SK-N-SH (cell line): ENCODE results near the gene C6orf163. TPM values are rescaled to one million over a fixed set of nuclear protein-coding genes. Genes with fewer than 3 reads are reported as not detected.

Experiments used
- CTCF ChIA-PET: fragments of 300-600, 350-600 bp; formaldehyde crosslinking; extraction: SDS; loops from one replicate; lab custom pipeline; 2021; lab: Yijun Ruan, JAX
- POLR2A ChIA-PET: fragments of 350-600 bp; sonication (Branson Sonifier 250); formaldehyde crosslinking; extraction: SDS; loops from one replicate; lab custom pipeline; 2020; ENCODE audit warnings: antibody characterized with exemption, inconsistent platforms; lab: Yijun Ruan, JAX
- DNase-seq: peaks from one replicate; pipeline ENCODE4 v3.0.0; 2012
- H2AFZ ChIP-seq: fragments of 200-600 bp; sonication (generic); 2 replicates; pipeline ENCODE4 v1.8.1; 2016; ENCODE audit warnings: antibody characterized with exemption, mild to moderate bottlenecking, low read depth
- H3F3A ChIP-seq: fragments of 200-600 bp; sonication (generic); replicated peaks from 2 replicates; pipeline ENCODE3; 2016; ENCODE audit warnings: antibody characterized with exemption, mild to moderate bottlenecking; ENCODE audit not compliant: insufficient read depth
- H3K27ac ChIP-seq, 2 experiments: fragments of 200-500 bp in 1 of 2; fragments of 200-600 bp in 1 of 2; sonication (Bioruptor generic) in 1 of 2; sonication (generic), shearing (Covaris generic) in 1 of 2; 2 replicates each; pipeline versions ENCODE4 v1.5.1 to v1.6.1; 2014 to 2016; ENCODE audit warnings: low read depth in 2 of 2, inconsistent platforms in 1 of 2, low read length in 1 of 2, mild to moderate bottlenecking in 1 of 2, mixed read lengths in 1 of 2
- H3K27me3 ChIP-seq: fragments of 200-600 bp; sonication (generic), shearing (Covaris generic); 2 replicates; pipeline ENCODE4 v1.6.1; 2016; ENCODE audit warnings: mixed run types; ENCODE audit not compliant: insufficient read depth
- H3K36me3 ChIP-seq, 2 experiments: fragments of 200-500 bp in 1 of 2; fragments of 200-600 bp in 1 of 2; sonication (Bioruptor generic) in 1 of 2; sonication (generic) in 1 of 2; replicated peaks in 1 of 2; 2 replicates each; pipeline versions ENCODE3 to v1.5.1; 2014 to 2016; ENCODE audit warnings: low read length in 1 of 2, mild to moderate bottlenecking in 1 of 2; ENCODE audit not compliant: insufficient read depth in 2 of 2, control insufficient read depth in 1 of 2
- H3K4me1 ChIP-seq, 2 experiments: fragments of 200-500 bp in 1 of 2; fragments of 200-600 bp in 1 of 2; sonication (Bioruptor generic) in 1 of 2; sonication (generic), shearing (Covaris generic) in 1 of 2; 2 replicates each; pipeline versions ENCODE4 v1.5.1 to v1.6.1; 2014 to 2016; ENCODE audit warnings: low read depth in 1 of 2, low read length in 1 of 2, mixed run types in 1 of 2; ENCODE audit not compliant: insufficient read depth in 2 of 2, control insufficient read depth in 1 of 2
- H3K4me2 ChIP-seq: fragments of 200-600 bp; sonication (generic), shearing (Covaris generic); 2 replicates; pipeline ENCODE4 v1.6.1; 2017; ENCODE audit warnings: mixed run types
- H3K4me3 ChIP-seq, 2 experiments: fragments of 200-500 bp in 1 of 2; fragments of 200-600 bp in 1 of 2; sonication (Bioruptor generic) in 1 of 2; sonication (generic), shearing (Covaris generic) in 1 of 2; 2 replicates each; pipeline versions ENCODE4 v1.5.1 to v1.8.1; 2014 to 2016; ENCODE audit warnings: low read depth in 2 of 2, inconsistent platforms in 1 of 2, low read length in 1 of 2, mild to moderate bottlenecking in 1 of 2, mixed read lengths in 1 of 2, moderate library complexity in 1 of 2
- H3K79me2 ChIP-seq: fragments of 200-600 bp; sonication (generic); 2 replicates; pipeline ENCODE4 v1.8.1; 2017; ENCODE audit warnings: mild to moderate bottlenecking; ENCODE audit not compliant: insufficient read depth
- H3K9ac ChIP-seq: fragments of 200-600 bp; sonication (generic); 2 replicates; pipeline ENCODE4 v1.6.1; 2017; ENCODE audit warnings: mixed run types
- H3K9me2 ChIP-seq: fragments of 200-600 bp; sonication (generic); 2 replicates; pipeline ENCODE4 v1.6.1; 2017; ENCODE audit warnings: mixed run types
- H3K9me3 ChIP-seq: fragments of 200-600 bp; sonication (generic); 2 replicates; pipeline ENCODE4 v1.6.1; 2017; ENCODE audit warnings: mixed run types, mild to moderate bottlenecking, moderate library complexity
- H4K20me1 ChIP-seq: fragments of 200-600 bp; sonication (generic); 2 replicates; pipeline ENCODE4 v1.6.1; 2017; ENCODE audit warnings: mild to moderate bottlenecking, mixed run types; ENCODE audit not compliant: insufficient read depth
- EP300 ChIP-seq, 2 experiments: IDR thresholded peaks; 2 replicates each; pipeline versions ENCODE4 v1.4.0 to v1.6.1; 2012; ENCODE audit warnings: borderline replicate concordance in 1 of 2, low read depth in 1 of 2, low read length in 1 of 2
- EZH2phosphoT487 ChIP-seq: fragments of 200-600 bp; sonication (generic); IDR thresholded peaks from 2 replicates; pipeline ENCODE4 v1.6.1; 2017; ENCODE audit warnings: low read depth, mixed run types, mild to moderate bottlenecking, antibody characterized with exemption, moderate library complexity, borderline replicate concordance
- FOXJ3 ChIP-seq: sonication (generic); formaldehyde crosslinking; IDR thresholded peaks from 2 replicates; pipeline ENCODE4 v1.5.1; 2020; ENCODE audit warnings: mild to moderate bottlenecking, missing genetic modification reagents
- GATA2 ChIP-seq: sonication (generic); formaldehyde crosslinking; IDR thresholded peaks from 2 replicates; pipeline ENCODE4 v1.5.0; 2020; ENCODE audit warnings: mild to moderate bottlenecking, missing genetic modification reagents
- MEF2A ChIP-seq: IDR thresholded peaks from 2 replicates; pipeline ENCODE4 v1.4.0; 2012; ENCODE audit warnings: low read depth, borderline replicate concordance
- REST ChIP-seq: IDR thresholded peaks from 2 replicates; pipeline ENCODE4 v1.6.1; 2012; ENCODE audit warnings: mild to moderate bottlenecking, low read depth, low read length, moderate library complexity
- SIN3A ChIP-seq: IDR thresholded peaks from 2 replicates; pipeline ENCODE4 v1.6.1; 2012; ENCODE audit warnings: low read depth, mild to moderate bottlenecking, low read length, moderate library complexity, borderline replicate concordance
- SMC3 ChIP-seq: IDR thresholded peaks from 2 replicates; pipeline ENCODE4 v1.6.1; 2012; ENCODE audit warnings: low read depth, low read length, improper control_type of control experiment
- TAF1 ChIP-seq: IDR thresholded peaks from 2 replicates; pipeline ENCODE4 v1.6.1; 2012; ENCODE audit warnings: low read depth, mild to moderate bottlenecking, low read length, moderate library complexity, borderline replicate concordance
- TCF12 ChIP-seq: IDR thresholded peaks from 2 replicates; pipeline ENCODE4 v1.4.0; 2012
- USF1 ChIP-seq: IDR thresholded peaks from 2 replicates; pipeline ENCODE4 v1.4.0; 2012; ENCODE audit warnings: low read depth, borderline replicate concordance
- ZBTB33 ChIP-seq: IDR thresholded peaks from 2 replicates; pipeline ENCODE4 v1.4.0; 2012; ENCODE audit warnings: low read depth, borderline replicate concordance
- WGBS: methylation state at CpG from one replicate; pipeline ENCODE4 v1.1.6; 2017; ENCODE audit warnings: low lambda C conversion rate; 5-methylcytosine and 5-hydroxymethylcytosine counted together
- polyA plus RNA-seq, 3 experiments: library from polyadenylated mRNA; depleted of rRNA; stranded (reverse); fragments of >200 nt; gene quantifications; 2 replicates each; pipeline ENCODE4 v1.2.3, GENCODE V29; 2012

Gene C6orf163
- polyA plus RNA-seq, 1 of the 3 experiments (the other 2 are of a cell fraction): 0.49 TPM

GRCh38 chr6:87366072-87366827, 21.6 kb downstream of the C6orf163 start (continued):
- TF ChIP-seq GATA2 (CRISPR knock-in tag): no peak
- no peak for TF ChIP-seq TCF12

GRCh38 chr6:87366899-87367298, 22.3 kb downstream of the C6orf163 start:
- no peaks in the 10 kb centered on the region for H3K79me2 ChIP-seq
- H3K36me3 ChIP-seq: no peaks in the 10 kb centered on the region
- TF ChIP-seq EZH2phosphoT487 (no peak), USF1 (no peak), EP300 (IDR thresholded peaks at IDR 0.05; ENCODE audit: borderline replicate concordance in 1 of 2, low read depth in 1 of 2, low read length in 1 of 2) (no peak), SIN3A (no peak), SMC3 (no peak), TAF1 (no peak), FOXJ3 (CRISPR knock-in tag) (no peak), ZBTB33 (no peak), MEF2A (no peak), REST (no peak)
- H2AFZ ChIP-seq: no peak overlapping the region
- H3F3A ChIP-seq: no peaks in the 10 kb centered on the region
- WGBS: 58% methylated on average over 3 of the region's 3 CpGs
- H3K9ac ChIP-seq: no peak overlapping the region
- H4K20me1 ChIP-seq: no peaks in the 10 kb centered on the region
- no peak for DNase-seq
- no peak overlapping the region for H3K4me3 ChIP-seq
- H3K9me2 ChIP-seq: no peaks in the 10 kb centered on the region
- H3K9me3 ChIP-seq: no peaks in the 10 kb centered on the region
- no peaks in the 10 kb centered on the region; a peak in 2 of 4 replicates for H3K4me1 ChIP-seq
- H3K27ac ChIP-seq: no peak overlapping the region
- H3K4me2 ChIP-seq: no peak overlapping the region
- H3K27me3 ChIP-seq: no peaks in the 10 kb centered on the region
- ChIA-PET POLR2A (no interaction called here), CTCF (no interaction called here)
